ENCODE results near the gene PWP2.
A peak's percentile ranks its signal among the peaks of the same experiment; 100 is the strongest.
"Not testable (repeated sequence)": the region's sequence is repeated elsewhere in the genome, so short reads cannot be mapped to it uniquely, and the experiment has no call there.

PWP2 gene

GRCh38 chr21:44107026-44107501, at the start of gene PWP2:
Gene PWP2 (plus strand): TSS chr21:44107399. CDS start chr21:44107417, 18 bp downstream.
- not testable (repeated sequence) for DNase-seq

GRCh38 chr21:44057960-44058651, 49.1 kb upstream of the PWP2 start:
- no peak for DNase-seq

- DNase-seq, result no peak
Observed at GRCh38 chr21:44058652-44058964, 48.6 kb upstream of the PWP2 start.

GRCh38 chr21:44058981-44059380, 48.2 kb upstream of the PWP2 start:
- DNase-seq, result no peak

GRCh38 chr21:44059710-44060109, 47.5 kb upstream of the PWP2 start:
- no peak for DNase-seq

- DNase-seq, result no peak
Observed at GRCh38 chr21:44062380-44062779, 44.8 kb upstream of the PWP2 start.

GRCh38 chr21:44063151-44063912, 43.9 kb upstream of the PWP2 start:
- no peak for DNase-seq

- no peak for DNase-seq
Observed at GRCh38 chr21:44064852-44065403, 42.3 kb upstream of the PWP2 start.

- peak; percentile 80 for DNase-seq
Observed at GRCh38 chr21:44065428-44065827, 41.8 kb upstream of the PWP2 start.

GRCh38 chr21:44066116-44066515, 41.1 kb upstream of the PWP2 start:
- DNase-seq, result no peak

- no peak for DNase-seq
Observed at GRCh38 chr21:44067011-44067839, 40.0 kb upstream of the PWP2 start.

GRCh38 chr21:44070391-44070790, 36.8 kb upstream of the PWP2 start:
- no peak for DNase-seq

GRCh38 chr21:44071359-44072104, 35.7 kb upstream of the PWP2 start:
- no peak for DNase-seq

GRCh38 chr21:44072111-44072510, 35.1 kb upstream of the PWP2 start:
- no peak for DNase-seq

- DNase-seq, result no peak
Observed at GRCh38 chr21:44074315-44074958, 32.8 kb upstream of the PWP2 start.

GRCh38 chr21:44076316-44076715, 30.9 kb upstream of the PWP2 start:
- DNase-seq, result no peak

GRCh38 chr21:44078411-44078981, 28.7 kb upstream of the PWP2 start:
- DNase-seq, result no peak

GRCh38 chr21:44079446-44079845, 27.8 kb upstream of the PWP2 start:
- DNase-seq, result no peak

GRCh38 chr21:44079846-44080245, 27.4 kb upstream of the PWP2 start:
- DNase-seq, result no peak

- no peak for DNase-seq
Observed at GRCh38 chr21:44082648-44083440, 24.4 kb upstream of the PWP2 start.
